HEK293 (cell line): Measurements from ENCODE around the gene PNPO.
A peak's percentile ranks its signal among the peaks of the same experiment; 100 is the strongest.

Experiments used
- BCL6B ChIP-seq: fragments of 450-650 bp; formaldehyde crosslinking; IDR thresholded peaks from 2 replicates; pipeline ENCODE4 v1.5.1; 2017; ENCODE audit warnings: missing biosample characterization, missing genetic modification characterization
- ELK4 ChIP-seq: IDR thresholded peaks from 2 replicates; pipeline ENCODE4 v1.6.1; 2011; ENCODE audit warnings: mild to moderate bottlenecking, low read depth, low read length, borderline replicate concordance
- HOXD13 ChIP-seq: sonication (generic); formaldehyde crosslinking; IDR thresholded peaks from 2 replicates; pipeline ENCODE4 v1.8.0; 2022; ENCODE audit warnings: missing genetic modification reagents, borderline replicate concordance
- KLF8 ChIP-seq: fragments of 450-650 bp; formaldehyde crosslinking; IDR thresholded peaks from 2 replicates; pipeline ENCODE4 v1.5.1; 2016; ENCODE audit warnings: missing biosample characterization, missing genetic modification characterization
- PBX3 ChIP-seq: sonication (generic); formaldehyde crosslinking; IDR thresholded peaks from 2 replicates; pipeline ENCODE4 v1.8.1; 2022; ENCODE audit warnings: mild to moderate bottlenecking, moderate library complexity, missing genetic modification reagents
- PRDM1 ChIP-seq: fragments of 450-650 bp; formaldehyde crosslinking; IDR thresholded peaks from 2 replicates; pipeline ENCODE4; 2016; ENCODE audit warnings: missing biosample characterization, missing genetic modification characterization
- PRDM10 ChIP-seq: fragments of 450-650 bp; formaldehyde crosslinking; IDR thresholded peaks from 2 replicates; pipeline ENCODE4 v1.5.1; 2016; ENCODE audit warnings: missing biosample characterization, missing genetic modification characterization
- RBAK ChIP-seq: fragments of 450-650 bp; formaldehyde crosslinking; IDR thresholded peaks from 2 replicates; pipeline ENCODE4 v1.5.1; 2016; ENCODE audit warnings: missing biosample characterization, missing genetic modification characterization
- SP7 ChIP-seq: fragments of 450-650 bp; formaldehyde crosslinking; IDR thresholded peaks from 2 replicates; pipeline ENCODE4 v1.5.1; 2016; ENCODE audit warnings: missing biosample characterization, missing genetic modification characterization
- ZBTB1 ChIP-seq: fragments of 450-650 bp; formaldehyde crosslinking; IDR thresholded peaks from 2 replicates; pipeline ENCODE4 v1.5.1; 2016; ENCODE audit warnings: missing biosample characterization, missing genetic modification characterization
- ZBTB11 ChIP-seq: fragments of 450-650 bp; formaldehyde crosslinking; conservative IDR thresholded peaks from 2 replicates; pipeline ENCODE4 v1.5.1; 2016; ENCODE audit warnings: low read depth, missing biosample characterization, missing genetic modification characterization
- ZBTB44 ChIP-seq: fragments of 450-650 bp; IDR thresholded peaks from 2 replicates; pipeline ENCODE4 v1.5.1; 2018; ENCODE audit warnings: missing biosample characterization, mild to moderate bottlenecking, missing genetic modification characterization
- ZNF155 ChIP-seq: fragments of 450-650 bp; formaldehyde crosslinking; IDR thresholded peaks from 2 replicates; pipeline ENCODE4 v1.5.1; 2016; ENCODE audit warnings: missing biosample characterization, missing genetic modification characterization
- ZNF2 ChIP-seq: fragments of 450-650 bp; formaldehyde crosslinking; IDR thresholded peaks from 2 replicates; pipeline ENCODE4 v1.5.1; 2016; ENCODE audit warnings: missing biosample characterization, missing genetic modification characterization
- ZNF223 ChIP-seq: fragments of 450-650 bp; formaldehyde crosslinking; IDR thresholded peaks from 2 replicates; pipeline ENCODE4 v1.5.1; 2016; ENCODE audit warnings: missing biosample characterization, missing genetic modification characterization
- ZNF239 ChIP-seq: fragments of 450-650 bp; formaldehyde crosslinking; IDR thresholded peaks from 2 replicates; pipeline ENCODE4 v1.5.1; 2016; ENCODE audit warnings: missing biosample characterization, missing genetic modification characterization
- ZNF292 ChIP-seq: fragments of 450-650 bp; formaldehyde crosslinking; IDR thresholded peaks from 2 replicates; pipeline ENCODE4 v1.5.1; 2016; ENCODE audit warnings: low read depth, missing biosample characterization, missing genetic modification characterization, borderline replicate concordance
- ZNF335 ChIP-seq: fragments of 450-650 bp; formaldehyde crosslinking; conservative IDR thresholded peaks from 2 replicates; pipeline ENCODE4 v1.5.1; 2016; ENCODE audit warnings: missing biosample characterization, missing genetic modification characterization
- ZNF341 ChIP-seq: fragments of 450-650 bp; formaldehyde crosslinking; IDR thresholded peaks from 2 replicates; pipeline ENCODE4; 2016; ENCODE audit warnings: low read depth, missing biosample characterization, missing genetic modification characterization
- ZNF366 ChIP-seq: fragments of 450-650 bp; formaldehyde crosslinking; conservative IDR thresholded peaks from 2 replicates; pipeline ENCODE4 v1.5.1; 2016; ENCODE audit warnings: missing biosample characterization, missing genetic modification characterization
- ZNF488 ChIP-seq: fragments of 450-650 bp; formaldehyde crosslinking; IDR thresholded peaks from 2 replicates; pipeline ENCODE4 v1.5.1; 2016; ENCODE audit warnings: missing biosample characterization, missing genetic modification characterization
- ZNF510 ChIP-seq: fragments of 450-650 bp; formaldehyde crosslinking; IDR thresholded peaks from 2 replicates; pipeline ENCODE4 v1.5.1; 2018; ENCODE audit warnings: mild to moderate bottlenecking, missing genetic modification characterization, missing biosample characterization; ENCODE audit not compliant: insufficient replicate concordance
- ZNF514 ChIP-seq: fragments of 450-650 bp; formaldehyde crosslinking; IDR thresholded peaks from 2 replicates; pipeline ENCODE4 v1.5.1; 2016; ENCODE audit warnings: missing biosample characterization, missing genetic modification characterization
- ZNF610 ChIP-seq: fragments of 450-650 bp; formaldehyde crosslinking; IDR thresholded peaks from 2 replicates; pipeline ENCODE4 v1.5.1; 2016; ENCODE audit warnings: missing biosample characterization, missing genetic modification characterization, borderline replicate concordance
- ZNF660 ChIP-seq: fragments of 450-650 bp; IDR thresholded peaks from 2 replicates; pipeline ENCODE4 v1.5.1; 2018; ENCODE audit warnings: missing biosample characterization, mild to moderate bottlenecking, missing genetic modification characterization
- ZNF677 ChIP-seq: fragments of 450-650 bp; IDR thresholded peaks from 2 replicates; pipeline ENCODE4 v1.5.0; 2018; ENCODE audit warnings: missing biosample characterization, mild to moderate bottlenecking, missing genetic modification characterization, moderate library complexity
- ZNF843 ChIP-seq: fragments of 450-650 bp; formaldehyde crosslinking; IDR thresholded peaks from 2 replicates; pipeline ENCODE4 v1.5.1; 2016; ENCODE audit warnings: missing biosample characterization, missing genetic modification characterization

PNPO gene

GRCh38 chr17:47949197-47949759 is 7.9 kb downstream of the PNPO start (continued):
- peak; percentile 62; the same call in 1 of the 2 replicates for TF ChIP-seq ZNF335
- no peak for TF ChIP-seq PBX3 (CRISPR knock-in tag)
- no peak for TF ChIP-seq ZNF292 (tag by site-specific recombination)
- TF ChIP-seq PRDM10: peak; percentile 48; the same call in 1 of the 2 replicates
- TF ChIP-seq HOXD13 (CRISPR knock-in tag): no peak
- no peak for TF ChIP-seq SP7 (tag by site-specific recombination)
- TF ChIP-seq BCL6B: no peak
- TF ChIP-seq ZNF488 (tag by site-specific recombination): no peak
- no peak for TF ChIP-seq ZBTB44 (tag by site-specific recombination)
- TF ChIP-seq RBAK (tag by site-specific recombination): no peak
- TF ChIP-seq ZNF610 (tag by site-specific recombination): no peak
- peak; percentile 74; the same call in 1 of the 2 replicates for TF ChIP-seq ZNF660 (tag by site-specific recombination)
- TF ChIP-seq ZNF155: no peak
- no peak for TF ChIP-seq ZNF223
- TF ChIP-seq ZNF239 (tag by site-specific recombination): no peak
- no peak for TF ChIP-seq ELK4
- TF ChIP-seq ZNF2 (tag by site-specific recombination): 0 out of 2 replicates have a peak, but pooled peaks have one; percentile 69
- no peak for TF ChIP-seq ZNF341 (tag by site-specific recombination)
- no peak for TF ChIP-seq ZNF510 (tag by site-specific recombination)
- TF ChIP-seq ZNF677 (tag by site-specific recombination): no peak
- TF ChIP-seq ZNF366 (tag by site-specific recombination): no peak
- no peak for TF ChIP-seq ZBTB1 (tag by site-specific recombination)
- TF ChIP-seq PRDM1 (tag by site-specific recombination): peak; percentile 87
- TF ChIP-seq ZNF843 (tag by site-specific recombination): no peak
- no peak for TF ChIP-seq KLF8 (tag by site-specific recombination)
- TF ChIP-seq ZNF514: no peak
- no peak for TF ChIP-seq ZBTB11 (tag by site-specific recombination)
